ENCODE measurements around the gene OR10S1. TPM values are rescaled to one million over a fixed set of nuclear protein-coding genes. Genes with fewer than 3 reads are reported as not detected.

OR10S1 gene
- total and polyA plus RNA-seq, 2 donors (not counting 3 experiments of a cell fraction or from before 2014, with no cell fraction given): not detected

- Histone ChIP-seq H2AFZ (ENCODE audit: low read depth, low read length) (no peak within 1 kb of the TSS), H3K9me3 (replicated peaks; ENCODE audit: control insufficient read depth, insufficient read depth, low read length) (no peaks in the 10 kb centered on the region), H3K79me2 (ENCODE audit: control insufficient read depth, insufficient read depth, low read length) (no peaks in the 10 kb centered on the region), H3K9ac (replicated peaks; ENCODE audit: extremely low read depth, insufficient read depth, low read length) (no peak within 1 kb of the TSS), H3K4me2 (ENCODE audit: insufficient read depth, low read length) (no peak within 1 kb of the TSS), H3K4me3 (replicated peaks in 1 of 3; ENCODE audit: insufficient read depth in 1 of 3, low read depth in 1 of 3, low read length in 3 of 3) (no peak within 1 kb of the TSS), H3K27me3 (ENCODE audit: control insufficient read depth in 2 of 2, insufficient read depth in 2 of 2, low read length in 2 of 2) (peaks cover 0 to 7% of the 10 kb centered on the region in 2 experiments), H4K20me1 (replicated peaks; ENCODE audit: control insufficient read depth, extremely low read depth, insufficient read depth, low read length) (no peaks in the 10 kb centered on the region), H3K9me1 (replicated peaks; ENCODE audit: control insufficient read depth, extremely low read depth, insufficient read depth, low read length) (no peaks in the 10 kb centered on the region), H3K27ac (ENCODE audit: insufficient read depth, low read depth, low read length) (no peak within 1 kb of the TSS), H3K36me3 (ENCODE audit: control insufficient read depth in 2 of 2, extremely low read depth in 1 of 2, insufficient read depth in 2 of 2, low read length in 2 of 2) (no peaks in the 10 kb centered on the region), H3K4me1 (ENCODE audit: control insufficient read depth, extremely low read depth, insufficient read depth, low read length) (no peaks in the 10 kb centered on the region)
- intact Hi-C loops (cut with micrococcal nuclease): no loop called here
- no peak for DNase-seq (ENCODE audit: low read depth, low spot score)
- dilution Hi-C loops (cut with MboI; ENCODE audit: extremely low pct_ligation_motif_present, low sequenced_read_pairs): no loop called here
- BruUV-seq (replicated peaks): no TSS peak
- ChIA-PET POLR2A (no interaction called here), CTCF (no interaction called here)
- no peak for FAIRE-seq
- TF ChIP-seq JUN (IDR thresholded peaks at IDR 0.05; ENCODE audit: borderline replicate concordance, insufficient read depth, insufficient read length, low read depth): no peak
- no peak for TF ChIP-seq POLR2A (IDR thresholded peaks at IDR 0.05; ENCODE audit: low read depth, low read length)
- no peak for TF ChIP-seq POLR2AphosphoS5 (IDR thresholded peaks at IDR 0.05; ENCODE audit: insufficient read depth, low read depth, low read length)
- no peak for TF ChIP-seq GATA2 (IDR thresholded peaks at IDR 0.05; ENCODE audit: insufficient read depth, insufficient read length, low read depth, low read length)
- TF ChIP-seq FOS (IDR thresholded peaks at IDR 0.05; ENCODE audit: borderline replicate concordance, insufficient read depth, low read length): no peak
- TF ChIP-seq CTCF (IDR thresholded peaks at IDR 0.05; ENCODE audit: extremely low read depth in 1 of 2, insufficient read depth in 1 of 2, low read depth in 1 of 2, low read length in 2 of 2): no peak
- TF ChIP-seq MYC (IDR thresholded peaks at IDR 0.05; ENCODE audit: low read depth, low read length): no peak
Measured at GRCh38 chr11:124012697-124013096, 35.1 kb upstream of the OR10S1 start, which contains the start of gene OR10G4. Gene OR10G4 (plus strand): TSS chr11:124012997. CDS start chr11:124015575, 2,578 bp downstream.
